SK-N-SH treated with all-trans-retinoic acid at 6 μM for 48 hours (cell line): ENCODE measurements around the gene NOL9.

Experiments used
- ATAC-seq: fragments of 200-7000 bp; cut with Tn5 transposase; 3 replicates; pipeline ENCODE4 v1.9.1; 2020; ENCODE audit warnings: mild to moderate bottlenecking, moderate library complexity
- ARNTL ChIP-seq: fragments of 450-650 bp; formaldehyde crosslinking; IDR thresholded peaks from 2 replicates; pipeline ENCODE4 v1.5.0; 2020; ENCODE audit warnings: low read depth, mild to moderate bottlenecking, moderate library complexity, borderline replicate concordance
- BACH2 ChIP-seq: fragments of 250-450 bp; sonication (Bioruptor Pico); IDR thresholded peaks from 2 replicates; pipeline ENCODE4 v1.9.0; 2021; ENCODE audit warnings: mild to moderate bottlenecking, borderline replicate concordance
- CREB5 ChIP-seq: fragments of 250-450 bp; sonication (Bioruptor Pico); IDR thresholded peaks from 2 replicates; pipeline ENCODE4 v1.5.1; 2020; ENCODE audit warnings: low read depth, mild to moderate bottlenecking, moderate library complexity
- CSDC2 ChIP-seq: fragments of 250-450 bp; sonication (Bioruptor Pico); IDR thresholded peaks from 2 replicates; pipeline ENCODE4 v1.5.0; 2020; ENCODE audit warnings: mild to moderate bottlenecking, moderate library complexity
- CSRNP3 ChIP-seq: fragments of 250-450 bp; sonication (Bioruptor Pico); IDR thresholded peaks from 2 replicates; pipeline ENCODE4 v1.5.1; 2021; ENCODE audit warnings: mild to moderate bottlenecking, moderate library complexity
- ESRRG ChIP-seq: fragments of 250-450 bp; sonication (Bioruptor Pico); IDR thresholded peaks from 2 replicates; pipeline ENCODE4 v1.6.1; 2021; ENCODE audit warnings: mild to moderate bottlenecking
- GLIS3 ChIP-seq: fragments of 250-450 bp; sonication (Bioruptor Pico); IDR thresholded peaks from 2 replicates; pipeline ENCODE4 v1.5.0; 2020; ENCODE audit warnings: mild to moderate bottlenecking, moderate library complexity
- ISL1 ChIP-seq: fragments of 250-450 bp; sonication (Bioruptor Pico); IDR thresholded peaks from 2 replicates; pipeline ENCODE4 v2.1.2; 2022; ENCODE audit warnings: mild to moderate bottlenecking, moderate library complexity
- PATZ1 ChIP-seq: fragments of 250-450 bp; sonication (Bioruptor Pico); IDR thresholded peaks from 2 replicates; pipeline ENCODE4 v1.8.0; 2020; ENCODE audit warnings: mild to moderate bottlenecking, moderate library complexity, borderline replicate concordance
- POU6F1 ChIP-seq: fragments of 250-450 bp; sonication (Bioruptor Pico); IDR thresholded peaks from 2 replicates; pipeline ENCODE4 v1.8.0; 2021; ENCODE audit warnings: low read depth, mild to moderate bottlenecking, moderate library complexity, borderline replicate concordance
- PPARA ChIP-seq: fragments of 250-450 bp; sonication (Bioruptor Pico); IDR thresholded peaks from 2 replicates; pipeline ENCODE4 v1.5.0; 2020; ENCODE audit warnings: mild to moderate bottlenecking, borderline replicate concordance
- SNAI2 ChIP-seq: fragments of 250-450 bp; sonication (Bioruptor Pico); IDR thresholded peaks from 2 replicates; pipeline ENCODE4 v1.5.0; 2020; ENCODE audit warnings: mild to moderate bottlenecking, moderate library complexity
- TCF4 ChIP-seq: fragments of 250-450 bp; sonication (Bioruptor Pico); IDR thresholded peaks from 2 replicates; pipeline ENCODE4 v1.8.0; 2021; ENCODE audit warnings: mild to moderate bottlenecking, moderate library complexity, borderline replicate concordance
- TOX ChIP-seq: fragments of 250-450 bp; sonication (Bioruptor Pico); IDR thresholded peaks from 2 replicates; pipeline ENCODE4 v1.8.0; 2021; ENCODE audit warnings: mild to moderate bottlenecking, moderate library complexity, borderline replicate concordance
- TSHZ2 ChIP-seq: fragments of 250-450 bp; sonication (Bioruptor Pico); IDR thresholded peaks from 2 replicates; pipeline ENCODE4 v1.5.0; 2020; ENCODE audit warnings: mild to moderate bottlenecking, moderate library complexity
- ZC3H10 ChIP-seq: fragments of 250-450 bp; sonication (Bioruptor Pico); IDR thresholded peaks from 2 replicates; pipeline ENCODE4 v1.5.1; 2021; ENCODE audit warnings: mild to moderate bottlenecking, moderate library complexity
- ZFP3 ChIP-seq: fragments of 250-450 bp; sonication (Bioruptor Pico); IDR thresholded peaks from 2 replicates; pipeline ENCODE4 v1.5.0; 2020; ENCODE audit warnings: mild to moderate bottlenecking, moderate library complexity
- ZNF565 ChIP-seq: fragments of 450-650 bp; formaldehyde crosslinking; conservative IDR thresholded peaks from 2 replicates; pipeline ENCODE4 v1.5.0; 2020; ENCODE audit warnings: low read depth, mild to moderate bottlenecking, moderate library complexity
- ZNF70 ChIP-seq: fragments of 450-650 bp; formaldehyde crosslinking; IDR thresholded peaks from 2 replicates; pipeline ENCODE4 v1.5.0; 2020; ENCODE audit warnings: mild to moderate bottlenecking, moderate library complexity
- ZNF8 ChIP-seq: fragments of 450-650 bp; formaldehyde crosslinking; IDR thresholded peaks from 2 replicates; pipeline ENCODE4 v1.5.0; 2020; ENCODE audit warnings: mild to moderate bottlenecking, moderate library complexity

Gene NOL9

GRCh38 chr1:6602669-6603237 lies 48.4 kb upstream of the NOL9 start, which contains the start of gene KLHL21:
Gene KLHL21 (minus strand): TSS chr1:6602869. CDS start chr1:6602817, 52 bp downstream.
- peak; percentile 78 for ATAC-seq
- no peak for TF ChIP-seq CREB5 (CRISPR knock-in tag)
- no peak for TF ChIP-seq ZNF565
- TF ChIP-seq CSRNP3 (CRISPR knock-in tag), result no peak
- no peak for TF ChIP-seq ZNF70 (CRISPR knock-in tag)
- no peak for TF ChIP-seq TSHZ2
- no peak for TF ChIP-seq PPARA (CRISPR knock-in tag)
- TF ChIP-seq ARNTL (CRISPR knock-in tag), result no peak
- TF ChIP-seq ESRRG (CRISPR knock-in tag), result no peak
- TF ChIP-seq ZNF8 (CRISPR knock-in tag), result no peak
- no peak for TF ChIP-seq GLIS3 (CRISPR knock-in tag)
- TF ChIP-seq TOX (CRISPR knock-in tag), result no peak
- no peak for TF ChIP-seq BACH2 (CRISPR knock-in tag)
- TF ChIP-seq ZC3H10 (CRISPR knock-in tag), result no peak
- no peak for TF ChIP-seq TCF4
- no peak for TF ChIP-seq ISL1 (CRISPR knock-in tag)
- no peak for TF ChIP-seq PATZ1 (CRISPR knock-in tag)
- no peak for TF ChIP-seq SNAI2 (CRISPR knock-in tag)
- no peak for TF ChIP-seq POU6F1
- no peak for TF ChIP-seq CSDC2

GRCh38 chr1:6601923-6602668 lies 47.8 kb upstream of the NOL9 start:
- no peak for TF ChIP-seq GLIS3 (CRISPR knock-in tag)
- TF ChIP-seq TOX (CRISPR knock-in tag), result no peak
- 0 out of 2 replicates have a peak, but pooled peaks have one; percentile 58 for TF ChIP-seq ZFP3 (CRISPR knock-in tag)
- TF ChIP-seq, all 23 proteins: peak for 1
- ATAC-seq, result peak; percentile 74
